HG03469 (cell line): ENCODE data around the gene DCUN1D2.

ENCODE experiments used
- ATAC-seq: cut with Tn5 transposase; IDR thresholded peaks from one replicate; pipeline ENCODE4 v1.9.1; 2021; ENCODE audit warnings: mild to moderate bottlenecking, moderate library complexity, moderate number of reproducible peaks; ENCODE audit not compliant: unreplicated experiment

DCUN1D2 gene

DNA sequence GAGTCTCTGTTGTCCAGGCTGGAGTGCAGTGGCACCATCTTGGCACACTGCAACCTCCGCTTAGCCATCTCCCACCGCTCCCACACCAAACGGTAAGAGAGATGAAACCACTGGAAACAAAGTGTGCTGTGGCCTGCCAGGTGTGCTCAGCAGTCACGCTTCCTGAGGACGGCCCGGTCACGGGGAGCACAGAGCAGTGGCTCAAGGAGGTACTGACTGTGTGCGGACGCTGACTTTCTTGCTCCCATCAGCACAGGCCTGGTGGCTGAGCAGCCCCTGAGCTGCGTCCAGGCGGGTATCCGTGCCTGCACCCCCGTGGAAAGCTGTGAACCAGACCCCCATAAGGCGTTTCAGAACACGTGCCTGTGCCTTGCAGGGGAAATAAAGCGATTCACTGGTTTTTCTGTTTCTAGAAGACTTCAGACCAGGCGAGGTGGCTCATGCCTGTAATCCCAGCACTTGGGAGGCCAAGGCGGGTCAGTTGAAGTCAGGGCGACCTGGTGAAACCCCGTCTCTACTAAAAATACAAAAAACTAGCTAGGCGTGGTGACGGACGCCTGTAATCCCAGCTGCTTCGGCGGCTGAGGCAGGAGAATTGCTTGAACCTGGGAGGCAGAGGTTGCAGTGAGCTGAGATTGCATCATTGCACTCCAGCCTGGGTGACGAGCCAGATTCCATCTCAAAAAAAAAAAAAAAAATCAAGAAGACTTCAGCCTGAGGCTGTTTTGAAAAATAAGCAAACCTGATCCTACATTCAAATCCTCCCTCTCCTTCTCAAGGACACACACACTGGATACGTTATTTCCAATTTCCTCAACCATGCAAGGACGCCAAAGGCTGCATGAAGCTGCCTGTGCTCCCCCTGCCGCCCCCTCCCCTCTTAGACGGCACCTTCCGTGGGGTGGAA, 62.7 kb downstream of the DCUN1D2 start:
- no peak for ATAC-seq

DNA sequence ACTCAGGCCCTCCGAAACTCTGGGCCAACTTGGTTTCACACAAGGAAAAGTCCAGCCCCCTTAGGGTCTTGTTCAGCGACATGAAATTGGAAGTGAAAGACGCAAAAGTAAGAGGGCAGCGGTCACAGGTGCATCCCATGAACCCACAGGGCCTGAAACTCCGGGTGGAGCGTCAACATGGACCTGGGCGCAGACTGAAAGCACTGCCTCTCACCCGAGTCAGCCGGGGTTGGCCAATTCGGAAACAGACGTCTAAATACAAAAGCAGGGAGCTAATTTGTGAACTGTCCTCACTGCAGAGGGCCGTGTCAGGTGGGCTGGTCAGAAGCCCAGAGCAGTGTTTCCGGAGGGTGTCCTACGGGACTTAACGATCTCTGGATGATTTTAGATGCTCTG, 63.9 kb downstream of the DCUN1D2 start:
- no peak for ATAC-seq

DNA sequence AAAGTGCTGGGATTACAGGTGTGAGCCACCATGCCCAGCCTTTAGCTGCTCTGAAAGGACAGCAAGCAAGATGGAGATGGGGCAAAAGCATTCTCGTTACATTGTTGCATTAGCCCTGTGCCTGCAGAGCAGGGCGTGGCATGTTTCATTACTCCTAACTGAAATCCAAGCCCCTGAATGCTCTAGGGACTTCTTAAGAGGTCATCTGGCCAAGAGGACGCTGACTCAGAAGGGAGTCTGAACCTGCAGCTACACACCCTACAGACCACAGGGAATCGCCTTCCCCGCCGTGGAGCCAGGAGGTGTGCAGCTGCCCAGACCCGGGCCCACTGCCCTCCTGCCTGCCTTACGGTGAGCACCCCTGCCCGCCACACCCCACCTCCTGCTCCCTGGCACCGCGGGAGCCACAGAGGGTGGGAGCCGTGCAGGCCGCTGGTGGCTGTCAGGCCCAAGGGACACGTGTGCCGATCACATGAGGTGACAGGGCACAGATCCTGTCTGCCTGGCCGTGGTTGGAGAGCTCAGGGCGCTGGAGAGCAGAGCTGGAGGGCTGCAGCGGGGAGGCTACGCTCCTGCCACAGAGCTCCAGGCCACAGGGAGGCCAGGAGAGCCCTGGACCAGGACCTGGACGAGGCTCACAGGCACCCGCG, 64.4 kb downstream of the DCUN1D2 start:
- ATAC-seq: no peak

DNA sequence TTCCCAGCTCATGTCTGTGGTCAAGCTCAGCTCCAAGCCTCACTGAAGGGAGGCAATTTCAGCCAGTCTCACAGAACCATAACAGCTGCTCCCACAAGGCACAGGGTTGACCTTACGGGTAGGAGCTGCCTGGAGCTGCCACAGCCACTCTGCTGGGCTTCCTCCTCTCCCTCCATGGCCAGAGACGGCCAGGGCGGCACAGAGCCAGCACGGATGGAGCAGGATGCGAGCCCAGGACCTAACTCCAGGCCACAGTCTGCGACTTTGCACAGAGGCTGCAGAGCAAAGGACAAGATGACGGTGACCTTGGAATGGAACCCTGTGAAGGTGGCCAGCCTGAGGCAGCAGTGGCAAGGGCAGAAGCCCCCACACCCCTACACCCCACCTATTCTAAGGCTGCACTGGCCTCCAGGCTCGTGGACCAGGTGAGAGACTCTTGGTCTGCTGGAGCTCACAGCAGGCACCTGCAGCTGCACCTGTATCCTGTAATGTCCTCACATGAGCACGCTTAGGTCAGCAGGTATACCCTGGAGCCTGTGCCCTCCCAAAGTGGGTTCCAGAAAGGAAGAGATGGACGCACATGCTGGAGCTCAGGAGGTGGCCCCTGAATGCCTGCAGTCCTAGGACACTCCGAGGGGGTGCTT, 66.9 kb downstream of the DCUN1D2 start:
- ATAC-seq: no peak

DNA sequence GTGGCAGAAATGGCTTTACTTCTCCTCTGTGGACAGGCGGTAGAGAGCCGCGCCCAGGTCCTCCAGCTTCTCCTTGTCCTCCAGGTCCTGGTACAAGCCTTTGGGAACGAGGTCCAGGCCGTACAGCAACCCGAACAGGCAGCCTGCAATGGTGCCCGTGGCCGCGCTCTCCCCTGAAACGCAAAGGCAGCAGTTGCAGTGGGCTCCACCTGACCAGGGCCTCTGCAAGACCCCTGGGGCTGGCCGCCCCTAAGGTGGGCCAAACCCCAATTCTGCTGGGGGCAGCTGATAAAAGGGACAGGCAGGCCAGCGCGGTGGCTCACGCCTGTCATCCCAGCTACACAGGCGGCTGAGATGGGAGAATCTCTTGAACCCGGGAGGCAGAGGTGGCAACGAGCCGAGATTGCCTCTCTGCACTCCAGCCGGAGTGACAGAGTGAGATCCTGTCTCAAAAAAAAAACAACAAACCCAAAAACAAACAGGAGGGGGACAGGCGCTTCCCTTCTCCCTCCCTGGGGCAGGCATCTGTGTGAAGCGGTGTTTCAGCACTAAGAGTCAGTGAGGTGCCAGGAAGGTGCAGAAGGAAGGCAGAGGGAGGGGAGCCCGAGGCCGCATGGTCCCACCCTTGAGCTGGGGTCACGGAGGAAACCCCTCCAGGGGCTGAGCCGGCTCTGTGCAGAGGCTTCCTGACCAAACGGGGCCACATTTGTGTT, 67.5 kb downstream of the DCUN1D2 start:
- no peak for ATAC-seq

DNA sequence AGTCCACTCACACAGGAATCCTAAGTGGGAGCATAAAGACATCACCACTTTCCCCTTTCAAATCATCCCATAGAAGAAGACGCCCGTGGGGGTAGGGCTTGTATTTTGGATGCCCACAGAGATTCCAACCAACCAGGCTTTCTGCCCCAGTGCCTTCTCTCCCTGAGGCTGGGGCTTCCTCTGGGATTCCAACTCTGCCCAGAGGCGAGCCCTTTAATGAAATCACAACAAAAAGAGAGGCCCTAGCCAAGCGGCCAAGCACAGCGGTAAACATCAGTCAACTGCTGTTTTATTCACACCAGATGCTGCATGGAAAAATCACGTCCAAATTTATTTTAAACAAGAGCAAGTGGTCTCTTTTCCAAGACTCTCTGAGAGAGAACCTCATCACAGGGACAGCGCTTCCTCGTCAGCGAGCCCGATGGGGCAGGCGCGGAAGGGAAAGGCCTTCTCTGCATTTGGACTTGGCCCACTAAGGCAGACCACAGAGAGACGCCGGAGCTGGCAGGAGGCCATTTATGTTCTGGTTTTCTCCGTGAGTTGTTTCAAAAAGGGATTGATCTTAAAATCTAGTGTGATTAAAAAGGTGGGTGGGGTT, 68.7 kb downstream of the DCUN1D2 start:
- no peak for ATAC-seq

DNA sequence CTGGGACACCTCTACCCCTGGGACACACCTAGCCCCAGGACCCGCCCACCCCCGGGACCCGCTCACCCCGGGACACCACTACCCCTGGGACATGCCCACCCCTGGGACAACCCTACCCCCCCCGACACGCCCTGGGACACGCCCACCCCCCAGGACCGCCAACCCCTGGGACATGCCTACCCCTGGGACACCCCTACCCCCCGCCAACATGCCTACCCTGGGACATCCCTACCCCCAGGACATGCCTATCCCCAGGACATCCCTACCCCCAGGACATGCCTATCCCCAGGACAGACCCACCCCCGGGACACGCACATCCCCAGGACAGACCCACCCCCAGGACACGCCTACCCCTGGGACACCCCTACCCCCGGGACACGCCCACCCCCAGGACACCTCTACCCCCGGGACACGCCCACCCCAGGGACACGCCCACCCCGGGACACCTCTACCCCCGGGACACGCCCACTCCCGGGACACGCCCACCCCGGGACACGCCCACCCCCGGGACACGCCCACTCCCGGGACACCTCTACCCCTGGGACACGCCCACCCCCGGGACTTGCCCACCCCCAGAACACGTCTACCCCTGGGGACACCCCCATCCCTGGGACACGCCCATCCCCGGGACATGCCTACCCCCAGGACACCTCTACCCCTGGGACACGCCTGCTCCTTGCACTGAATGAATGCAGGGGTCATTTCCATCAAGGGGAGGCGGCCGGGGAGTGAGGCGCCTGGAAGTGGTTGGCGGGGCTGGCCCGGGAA, 69.5 kb downstream of the DCUN1D2 start:
- ATAC-seq: no peak

DNA sequence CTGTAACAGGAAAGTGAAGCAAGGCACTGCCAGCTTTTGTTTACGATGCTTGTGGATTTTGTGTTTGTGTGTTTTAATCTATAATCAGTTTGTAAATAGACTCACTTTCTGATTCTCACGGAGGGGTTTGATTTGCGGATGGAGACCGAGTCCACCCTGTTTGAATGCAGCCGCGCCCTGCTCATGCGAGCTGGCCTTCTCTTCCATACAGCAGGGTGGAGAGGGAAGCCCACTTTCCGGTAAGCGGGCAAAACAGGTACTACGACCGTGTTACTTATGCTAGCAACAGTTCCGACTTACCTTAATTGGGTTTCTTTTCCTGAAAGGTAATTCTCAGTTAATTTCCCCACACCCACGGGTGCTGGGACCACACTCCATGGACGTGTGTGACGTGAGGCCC, 70.3 kb downstream of the DCUN1D2 start:
- ATAC-seq: no peak

DNA sequence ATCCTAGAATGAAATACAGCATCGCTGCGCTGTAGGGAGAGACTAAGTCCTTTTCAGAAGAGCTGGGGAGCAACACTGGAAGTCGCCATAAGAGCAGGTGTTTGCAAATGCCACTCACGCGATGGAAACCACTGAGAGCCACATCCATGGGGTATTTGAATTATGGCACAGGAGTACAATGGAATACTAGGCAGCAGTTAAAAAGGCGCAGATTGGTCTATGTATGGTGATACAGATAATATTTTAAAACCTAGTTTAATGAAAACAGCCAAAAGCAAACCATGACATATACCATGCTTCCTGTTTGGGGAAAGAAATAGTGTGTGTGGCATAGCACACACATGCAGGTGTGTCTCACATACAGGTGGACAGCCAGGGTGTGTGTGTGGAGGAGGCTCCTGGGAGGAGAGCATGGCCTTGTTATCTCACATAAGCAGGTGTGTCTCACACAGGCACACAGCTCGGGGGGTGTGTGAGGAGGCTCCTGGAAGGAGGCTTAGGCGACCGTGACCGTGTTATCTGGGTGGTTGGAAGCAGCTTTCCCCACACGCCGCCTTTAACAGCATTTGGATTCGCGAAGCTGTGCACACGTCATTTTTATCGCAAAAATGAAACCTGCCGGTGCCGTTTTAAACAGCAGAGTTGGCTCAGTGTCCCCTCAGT, 70.8 kb downstream of the DCUN1D2 start:
- no peak for ATAC-seq

DNA sequence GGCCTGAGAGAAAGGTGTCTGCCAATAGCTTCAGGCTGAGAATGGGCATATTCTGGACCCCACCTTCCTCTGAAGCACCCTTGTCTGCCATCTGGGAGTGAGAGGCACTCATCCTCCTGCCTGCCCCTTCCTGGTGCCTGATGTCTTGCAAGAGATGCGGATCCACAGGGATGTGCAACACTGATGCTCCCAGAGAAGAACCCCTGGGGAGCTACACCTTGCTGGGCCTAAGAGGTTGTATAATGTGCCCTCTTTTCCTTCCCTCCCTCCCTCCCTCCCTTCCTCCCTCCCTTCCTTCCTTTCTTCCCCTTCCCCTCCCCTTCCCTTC, 71.8 kb downstream of the DCUN1D2 start:
- ATAC-seq: no peak

DNA sequence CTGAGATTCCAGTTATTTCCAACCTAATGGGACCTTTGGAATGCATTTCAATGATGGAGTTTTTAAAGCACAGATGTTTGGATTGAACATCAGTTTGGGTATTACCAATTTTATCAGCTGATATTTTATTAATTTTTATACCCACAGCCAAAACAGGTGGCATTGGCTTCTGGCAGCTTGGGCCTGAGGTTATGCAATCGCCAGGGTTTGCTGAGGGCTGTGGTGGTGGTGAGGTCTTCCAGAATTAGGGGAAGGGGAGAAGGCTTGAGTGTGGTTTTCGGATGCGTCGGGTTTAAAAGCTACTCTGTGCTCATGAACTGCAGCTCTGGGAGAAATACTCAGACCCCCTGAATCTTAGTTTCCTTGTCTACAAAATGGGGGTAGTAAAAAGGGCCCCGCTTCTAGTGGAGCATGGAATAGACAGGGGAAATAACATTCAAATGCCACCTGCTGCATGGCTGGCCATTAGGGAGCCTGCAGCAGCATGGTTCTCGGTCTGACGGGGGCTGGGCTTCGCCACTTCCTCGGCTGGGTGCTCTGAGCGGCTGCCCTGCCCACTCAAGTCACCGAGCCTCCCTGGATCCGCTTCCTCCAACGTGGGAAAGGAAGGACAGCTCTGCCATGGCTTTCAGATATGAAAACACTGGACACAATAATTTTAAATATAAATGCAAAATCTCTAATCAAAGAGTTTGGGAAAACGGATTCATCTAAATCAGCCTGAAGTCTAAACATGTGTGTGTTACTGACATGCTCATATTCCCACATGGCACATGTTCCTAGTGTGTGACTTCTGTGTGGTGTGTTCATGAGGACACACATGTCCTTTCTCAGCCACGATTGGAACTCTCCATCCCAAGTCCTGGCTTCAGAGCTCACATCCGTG, 72.4 kb downstream of the DCUN1D2 start:
- ATAC-seq: no peak

DNA sequence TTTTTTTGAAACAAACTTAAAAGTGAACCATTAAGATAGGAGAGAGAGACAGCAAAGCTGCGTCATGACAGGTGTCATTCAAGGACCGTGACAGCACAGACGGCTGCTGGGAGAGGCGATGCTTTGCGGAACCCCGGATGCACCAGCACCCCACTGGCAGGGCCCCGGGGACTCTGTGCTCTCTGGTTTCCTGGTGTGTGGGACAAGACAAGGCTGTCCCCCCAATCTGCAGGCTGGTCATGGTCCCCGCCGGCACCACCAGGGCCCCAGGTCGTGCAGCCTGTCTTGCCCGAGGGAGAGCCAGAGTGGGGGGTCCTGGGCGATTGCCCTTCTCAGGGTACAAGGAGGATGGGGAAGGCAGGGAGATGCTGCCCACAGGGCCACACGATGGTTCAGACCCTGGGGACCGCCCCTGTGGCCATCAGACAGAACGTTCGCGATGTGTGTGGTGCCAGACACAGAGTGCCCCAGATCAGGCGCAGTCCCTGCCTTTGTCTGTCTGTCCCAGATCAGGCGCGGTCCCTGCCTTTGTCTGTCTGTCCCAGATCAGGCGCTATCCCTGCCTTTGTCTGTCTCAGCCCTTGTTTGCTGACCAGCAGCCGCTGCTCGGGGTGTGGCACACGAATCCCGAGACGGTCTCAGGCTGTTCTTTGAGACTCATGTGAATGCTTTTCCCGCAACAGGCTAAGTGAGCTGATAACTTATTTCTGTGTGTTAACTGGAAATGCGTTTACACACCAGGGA, 73.3 kb downstream of the DCUN1D2 start:
- no peak for ATAC-seq

DNA sequence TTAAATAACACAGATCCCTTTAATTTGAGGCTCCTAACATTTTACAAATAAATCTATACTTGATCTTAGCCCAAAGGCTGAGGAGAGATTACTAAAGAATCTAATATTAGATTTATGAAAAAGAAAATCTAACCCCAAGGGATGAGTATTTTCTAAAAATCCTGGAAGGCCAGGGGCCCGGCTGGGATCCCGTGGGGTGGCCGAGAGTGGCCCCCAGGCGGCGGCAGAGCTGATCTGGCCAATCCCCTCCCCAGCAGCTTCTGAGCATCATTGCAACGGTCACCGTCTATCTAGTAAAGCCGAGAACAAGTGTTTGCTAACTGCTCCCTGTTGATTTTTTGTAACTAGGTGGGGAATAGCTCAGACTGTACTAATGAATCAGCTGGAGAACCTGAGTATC, 74.7 kb downstream of the DCUN1D2 start:
- ATAC-seq: no peak

DNA sequence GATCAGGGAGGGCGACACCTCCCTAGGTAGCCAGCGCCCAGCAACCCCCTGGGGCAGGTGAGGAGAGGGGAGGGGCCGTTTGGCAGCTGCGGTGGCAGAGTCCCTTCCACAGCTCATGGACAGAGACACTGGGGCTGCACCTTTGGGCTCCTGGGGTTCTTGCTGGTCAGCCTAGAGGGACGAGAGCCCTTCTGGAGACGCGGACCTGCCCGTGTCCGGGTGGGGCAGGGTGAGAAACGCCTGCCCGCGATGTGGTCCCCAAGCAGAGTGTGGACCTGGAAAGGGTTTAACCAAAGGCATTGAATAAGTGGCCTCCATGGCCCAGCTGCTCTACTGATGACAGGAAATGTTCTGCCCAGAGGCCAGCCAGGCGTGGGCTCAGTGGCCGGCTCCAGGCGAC, 75.5 kb downstream of the DCUN1D2 start:
- ATAC-seq: no peak

DNA sequence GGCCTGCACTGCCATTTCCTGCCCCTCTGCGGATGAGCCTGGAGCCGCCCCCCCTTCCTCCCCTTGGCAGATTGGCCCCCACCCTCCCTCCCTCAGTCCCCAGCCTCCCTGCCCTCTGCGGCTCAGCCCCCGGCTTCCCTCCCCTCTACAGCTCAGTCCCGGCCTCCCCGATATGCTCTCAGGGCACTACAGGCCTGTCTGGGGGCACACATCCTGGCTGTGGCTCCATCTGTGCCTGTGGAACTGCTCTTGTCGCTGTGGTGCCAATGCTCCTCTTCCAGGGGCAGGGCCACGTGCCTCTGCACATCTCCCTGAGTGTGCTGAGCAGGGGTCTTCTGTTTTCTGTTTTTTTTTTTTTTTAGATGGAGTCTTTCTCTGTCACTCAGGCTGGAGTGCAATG, 76.2 kb downstream of the DCUN1D2 start:
- no peak for ATAC-seq

DNA sequence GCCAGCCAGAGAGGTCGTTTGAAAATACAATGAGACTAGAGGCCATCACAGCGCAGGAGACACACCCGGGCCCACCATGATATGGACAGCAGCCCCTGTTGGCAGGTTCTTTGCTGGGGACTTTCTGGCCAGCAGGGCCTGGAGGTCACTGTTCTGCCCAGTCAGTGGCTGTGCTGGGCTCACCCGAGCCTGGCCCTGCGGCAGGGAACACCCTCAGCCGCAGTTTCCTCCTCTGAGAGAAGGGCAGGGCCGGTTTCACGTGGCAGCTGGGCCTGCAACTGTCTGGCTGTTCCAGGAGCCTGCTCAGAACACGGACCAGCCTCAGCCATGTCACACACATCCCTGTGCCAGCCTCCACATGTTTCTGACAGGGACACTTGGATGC, 76.6 kb downstream of the DCUN1D2 start:
- no peak for ATAC-seq

DNA sequence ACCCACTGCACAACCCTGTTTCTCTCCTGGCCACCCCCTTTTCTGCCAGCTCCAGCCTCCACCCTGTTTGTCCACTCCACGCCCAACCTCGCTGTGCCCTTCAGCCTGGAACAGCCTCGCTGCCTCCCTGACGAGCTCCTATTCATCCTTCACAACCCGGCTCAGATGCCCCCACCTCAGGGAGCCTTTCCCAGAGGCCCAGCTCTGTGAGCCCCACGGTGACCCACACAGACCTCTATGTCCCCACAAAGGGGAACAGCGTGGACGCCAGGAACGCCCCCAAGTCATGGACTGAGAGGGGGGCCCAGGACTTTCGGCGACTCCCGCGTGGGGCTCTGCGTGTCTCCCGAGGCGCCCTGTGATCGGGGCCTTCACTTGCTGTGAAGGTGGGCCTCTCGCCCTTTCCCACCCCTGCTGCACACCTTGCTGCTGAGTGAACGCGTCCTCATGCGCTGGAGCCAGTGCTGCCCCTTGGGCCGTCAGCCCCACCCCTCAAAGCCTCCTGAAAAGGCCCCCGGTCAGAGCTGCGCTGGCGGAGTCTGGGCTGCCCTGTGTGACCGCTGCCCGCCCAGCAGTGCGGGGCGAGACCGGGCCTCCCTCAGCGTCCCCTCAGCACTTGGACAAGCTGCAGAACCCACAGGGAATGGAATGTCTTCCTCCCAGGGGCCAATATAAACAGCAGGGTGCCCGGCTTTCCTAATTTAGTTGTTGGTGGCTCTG, 77.2 kb downstream of the DCUN1D2 start:
- no peak for ATAC-seq
